Mesothelial cell of epicardium (in vitro differentiated cells): ENCODE data around the gene DPH1. TPM values are rescaled to one million over a fixed set of nuclear protein-coding genes. Genes with fewer than 3 reads are reported as not detected.

Source experiments
- DNase-seq, 2 experiments: peaks; one replicate each; pipeline ENCODE4 v3.0.0; 2021; ENCODE audit warnings: low spot score in 2 of 2; ENCODE audit not compliant: unreplicated experiment in 2 of 2
- H3K27ac Mint-ChIP-seq: 2 replicates; pipeline ENCODE4 v1.8.0; 2021; ENCODE audit warnings: mixed read lengths
- H3K27me3 Mint-ChIP-seq: 2 replicates; pipeline ENCODE4 v1.8.0; 2021; ENCODE audit warnings: low read depth, mixed read lengths
- H3K36me3 Mint-ChIP-seq: 2 replicates; pipeline ENCODE4 v1.8.0; 2021; ENCODE audit warnings: mixed read lengths
- H3K4me1 Mint-ChIP-seq: 2 replicates; pipeline ENCODE4 v1.8.0; 2021; ENCODE audit warnings: mixed read lengths
- H3K4me3 Mint-ChIP-seq: 2 replicates; pipeline ENCODE4 v1.8.0; 2021; ENCODE audit warnings: mild to moderate bottlenecking, moderate library complexity, mixed read lengths
- H3K9me3 Mint-ChIP-seq: 2 replicates; pipeline ENCODE4 v1.8.0; 2021; ENCODE audit warnings: mixed read lengths
- total RNA-seq: library from RNA; stranded (reverse); gene quantifications from 3 replicates; pipeline ENCODE4 v1.2.1, GENCODE V29; 2021
- TF ChIP-seq, protein P1 (sequence below): fragments of 200-600 bp; sonication (generic); IDR thresholded peaks from one replicate; pipeline ENCODE4 v1.5.0; 2021; ENCODE audit warnings: antibody characterized with exemption; ENCODE audit not compliant: unreplicated experiment

DPH1 gene
- total RNA-seq, 1 donor from 2014 or later, result 63.8 TPM

DNA sequence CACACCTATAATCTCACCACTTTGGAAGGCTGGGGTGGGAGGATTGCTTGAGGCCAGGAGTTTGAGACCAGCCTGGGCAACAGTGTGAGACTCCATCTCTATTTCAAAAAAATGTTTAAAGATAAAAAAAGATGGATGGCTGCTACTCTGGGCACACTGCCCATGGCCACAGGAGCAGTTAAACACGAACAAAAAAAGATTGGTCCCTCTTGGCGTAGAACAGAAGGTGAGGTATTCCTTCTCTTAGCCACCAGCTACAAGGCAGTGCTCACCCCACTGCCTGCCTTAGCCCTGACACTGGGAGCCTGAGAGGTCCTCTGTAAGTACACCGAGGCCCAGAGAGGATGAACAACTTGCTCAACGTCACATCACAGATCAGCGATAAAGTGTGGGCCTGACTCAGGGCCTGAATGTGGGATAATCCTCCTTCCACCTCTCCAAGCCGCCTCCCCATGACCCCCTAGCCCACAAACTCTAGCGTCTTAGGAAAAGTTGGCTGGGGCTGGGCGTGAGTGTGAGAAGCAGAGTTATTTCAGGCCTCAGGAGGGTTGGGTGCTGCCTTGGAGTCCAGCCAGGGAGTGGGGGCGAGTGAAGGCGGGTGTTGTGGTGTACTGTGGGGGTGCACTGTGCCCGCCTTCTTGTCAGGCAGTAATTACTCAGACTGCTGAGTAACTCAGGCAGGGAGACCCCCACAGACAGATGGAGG lies 2.3 kb upstream of the DPH1 start:
- no peak overlapping the region for H3K27ac Mint-ChIP-seq
- H3K36me3 Mint-ChIP-seq, result no peaks in the 10 kb centered on the region
- peaks cover 24% of the 10 kb centered on the region for H3K4me1 Mint-ChIP-seq
- DNase-seq, result no peak
- no peaks in the 10 kb centered on the region for H3K9me3 Mint-ChIP-seq
- H3K27me3 Mint-ChIP-seq, result peaks cover 52% of the 10 kb centered on the region
- TF ChIP-seq, protein P1, sequence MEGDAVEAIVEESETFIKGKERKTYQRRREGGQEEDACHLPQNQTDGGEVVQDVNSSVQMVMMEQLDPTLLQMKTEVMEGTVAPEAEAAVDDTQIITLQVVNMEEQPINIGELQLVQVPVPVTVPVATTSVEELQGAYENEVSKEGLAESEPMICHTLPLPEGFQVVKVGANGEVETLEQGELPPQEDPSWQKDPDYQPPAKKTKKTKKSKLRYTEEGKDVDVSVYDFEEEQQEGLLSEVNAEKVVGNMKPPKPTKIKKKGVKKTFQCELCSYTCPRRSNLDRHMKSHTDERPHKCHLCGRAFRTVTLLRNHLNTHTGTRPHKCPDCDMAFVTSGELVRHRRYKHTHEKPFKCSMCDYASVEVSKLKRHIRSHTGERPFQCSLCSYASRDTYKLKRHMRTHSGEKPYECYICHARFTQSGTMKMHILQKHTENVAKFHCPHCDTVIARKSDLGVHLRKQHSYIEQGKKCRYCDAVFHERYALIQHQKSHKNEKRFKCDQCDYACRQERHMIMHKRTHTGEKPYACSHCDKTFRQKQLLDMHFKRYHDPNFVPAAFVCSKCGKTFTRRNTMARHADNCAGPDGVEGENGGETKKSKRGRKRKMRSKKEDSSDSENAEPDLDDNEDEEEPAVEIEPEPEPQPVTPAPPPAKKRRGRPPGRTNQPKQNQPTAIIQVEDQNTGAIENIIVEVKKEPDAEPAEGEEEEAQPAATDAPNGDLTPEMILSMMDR, result no peak
- no peak overlapping the region for H3K4me3 Mint-ChIP-seq

- Mint-ChIP-seq H3K9me3 (no peaks in the 10 kb centered on the region), H3K27me3 (peaks cover 47% of the 10 kb centered on the region), H3K4me3 (peak overlapping the region; percentile 38), H3K36me3 (no peaks in the 10 kb centered on the region), H3K27ac (no peak overlapping the region), H3K4me1 (peaks cover 28% of the 10 kb centered on the region)
- TF ChIP-seq, protein P1, result no peak
- no peak for DNase-seq
These were observed 1.7 kb upstream of the DPH1 start for GRCh38 chr17:2028234-2028614.

GRCh38 chr17:2028737-2029136 lies 1.2 kb upstream of the DPH1 start:
- no peaks in the 10 kb centered on the region for H3K36me3 Mint-ChIP-seq
- H3K27me3 Mint-ChIP-seq, result peaks cover 43% of the 10 kb centered on the region
- H3K4me1 Mint-ChIP-seq, result peaks cover 29% of the 10 kb centered on the region
- H3K9me3 Mint-ChIP-seq, result no peaks in the 10 kb centered on the region
- H3K27ac Mint-ChIP-seq, result no peak overlapping the region
- peak overlapping the region; percentile 42 for H3K4me3 Mint-ChIP-seq
- TF ChIP-seq, protein P1, result no peak
- no peak for DNase-seq

GRCh38 chr17:2030779-2031163 lies 818 bp downstream of the DPH1 start:
- H3K36me3 Mint-ChIP-seq, result no peaks in the 10 kb centered on the region
- peak overlapping the region; percentile 88 for H3K27ac Mint-ChIP-seq
- no peak for DNase-seq

GRCh38 chr17:2033153-2033552 lies 3.2 kb downstream of the DPH1 start:
- no peaks in the 10 kb centered on the region for H3K9me3 Mint-ChIP-seq
- H3K27me3 Mint-ChIP-seq, result peaks cover 9% of the 10 kb centered on the region
- DNase-seq, result no peak
- TF ChIP-seq, protein P1, result no peak
- H3K27ac Mint-ChIP-seq, result no peak overlapping the region
- no peak overlapping the region for H3K4me3 Mint-ChIP-seq
- peaks cover 13% of the 10 kb centered on the region for H3K4me1 Mint-ChIP-seq
- peaks cover 11% of the 10 kb centered on the region for H3K36me3 Mint-ChIP-seq

More at GRCh38 chr17:2030779-2031163, 818 bp downstream of the DPH1 start:
- Mint-ChIP-seq H3K9me3 (no peaks in the 10 kb centered on the region), H3K4me1 (peaks cover 25% of the 10 kb centered on the region), H3K27me3 (peaks cover 30% of the 10 kb centered on the region), H3K4me3 (peak overlapping the region; percentile 98)
- TF ChIP-seq, protein P1, result peak; percentile 41

DNA sequence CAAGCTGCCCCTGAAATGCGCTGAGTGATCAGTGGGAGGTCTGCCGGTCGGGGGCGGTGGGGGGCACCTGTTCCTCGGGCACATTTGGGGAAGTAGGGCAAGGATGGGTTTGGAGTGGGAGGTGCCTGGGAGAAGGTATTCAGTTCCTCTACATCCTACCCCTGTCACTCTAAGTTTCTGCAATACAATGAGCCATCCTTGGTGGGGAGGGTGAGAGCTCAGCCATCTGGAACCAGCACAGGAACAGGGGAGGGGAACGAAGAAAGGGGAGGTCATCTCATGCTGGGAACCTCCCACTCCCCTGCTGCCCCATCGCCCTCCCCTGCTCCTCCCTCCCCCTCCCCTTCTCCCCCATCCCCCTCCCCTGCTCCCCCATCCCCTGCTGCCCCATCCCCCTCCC lies 4.2 kb downstream of the DPH1 start:
- TF ChIP-seq, protein P1, result no peak
- no peak overlapping the region for H3K27ac Mint-ChIP-seq
- DNase-seq, result no peak
- H3K4me3 Mint-ChIP-seq, result no peak overlapping the region
- H3K9me3 Mint-ChIP-seq, result no peaks in the 10 kb centered on the region
- no peaks in the 10 kb centered on the region for H3K27me3 Mint-ChIP-seq
- H3K4me1 Mint-ChIP-seq, result peaks cover 10% of the 10 kb centered on the region
- H3K36me3 Mint-ChIP-seq, result peaks cover 17% of the 10 kb centered on the region
